H1 (cell line): ENCODE data around the gene CFAP74. TPM values are rescaled to one million over a fixed set of nuclear protein-coding genes. Genes with fewer than 3 reads are reported as not detected.

Experiments
- CTCF ChIA-PET: fragments of 300-600 bp; sonication (Branson Sonifier 250); formaldehyde crosslinking; loops from one replicate; lab custom pipeline; 2021; ENCODE audit not compliant: partially characterized antibody; lab: Charles Lee
- POLR2A ChIA-PET: fragments of 300-600 bp; sonication (Branson Sonifier 250); formaldehyde crosslinking; loops from one replicate; lab custom pipeline; 2021; ENCODE audit warnings: inconsistent platforms; ENCODE audit not compliant: partially characterized antibody; lab: Charles Lee
- DNase-seq, 2 experiments: peaks; one replicate each; pipeline versions ENCODE4 v3.0.0 to v3.0.0-alpha.2; 2010 to 2022; ENCODE audit warnings: low spot score in 2 of 2, low read depth in 1 of 2, mixed read lengths in 1 of 2
- FAIRE-seq: peaks from 2 replicates; lab custom pipeline; 2011; peaks lifted over from hg19 to GRCh38; lab: Jason Lieb, UNC
- H2AFZ ChIP-seq: 2 replicates; pipeline ENCODE4 v1.8.1; 2012; ENCODE audit warnings: low read length, inconsistent platforms
- H2AK5ac ChIP-seq: 2 replicates; pipeline ENCODE4 v1.6.1; 2013; ENCODE audit warnings: low read depth, low read length
- H2BK120ac ChIP-seq: replicated peaks from 2 replicates; pipeline ENCODE3; 2013; ENCODE audit warnings: low read depth, low read length, inconsistent platforms
- H2BK12ac ChIP-seq: 2 replicates; pipeline ENCODE4 v1.6.1; 2013; ENCODE audit warnings: low read depth, low read length
- H2BK15ac ChIP-seq: 2 replicates; pipeline ENCODE4 v1.6.1; 2013; ENCODE audit warnings: low read length
- H2BK20ac ChIP-seq: 2 replicates; pipeline ENCODE4 v1.6.1; 2013; ENCODE audit warnings: low read length
- H2BK5ac ChIP-seq: 2 replicates; pipeline ENCODE4 v1.6.1; 2013; ENCODE audit warnings: low read depth, low read length
- H3K14ac ChIP-seq: 2 replicates; pipeline ENCODE4 v1.6.1; 2013; ENCODE audit warnings: inconsistent platforms; ENCODE audit not compliant: insufficient read length
- H3K18ac ChIP-seq: 2 replicates; pipeline ENCODE4 v1.6.1; 2013; ENCODE audit warnings: low read length; ENCODE audit errors: extremely low read depth
- H3K23ac ChIP-seq: 2 replicates; pipeline ENCODE4 v1.6.1; 2013; ENCODE audit warnings: inconsistent platforms; ENCODE audit not compliant: insufficient read length
- H3K23me2 ChIP-seq: 2 replicates; pipeline ENCODE4 v1.6.1; 2013; ENCODE audit warnings: low read depth, low read length
- H3K27ac ChIP-seq: 2 replicates; pipeline ENCODE4 v1.6.1; 2011; ENCODE audit warnings: low read depth, low read length, inconsistent platforms
- H3K27me3 ChIP-seq, 4 experiments: replicated peaks in 1 of 4; 1 replicate in 1 of 4; 2 replicates in 3 of 4; pipeline versions ENCODE4 v1.6.1 to v1.8.1; 2011 to 2013; ENCODE audit warnings: low read length in 3 of 4, mild to moderate bottlenecking in 3 of 4, inconsistent platforms in 2 of 4, mixed read lengths in 2 of 4, moderate library complexity in 1 of 4; ENCODE audit not compliant: control insufficient read depth in 3 of 4, insufficient read depth in 3 of 4; ENCODE audit errors: extremely low read depth in 1 of 4
- H3K36me3 ChIP-seq, 4 experiments: 2 replicates each; pipeline versions ENCODE4 v1.6.1 to v1.8.1; 2011 to 2013; ENCODE audit warnings: mild to moderate bottlenecking in 4 of 4, low read length in 3 of 4, moderate library complexity in 2 of 4, control low read depth in 1 of 4, inconsistent platforms in 1 of 4; ENCODE audit not compliant: insufficient read depth in 4 of 4, control insufficient read depth in 2 of 4
- H3K4ac ChIP-seq: replicated peaks from 2 replicates; pipeline ENCODE3; 2013; ENCODE audit warnings: low read length, low read depth, mixed read lengths, inconsistent platforms; ENCODE audit not compliant: insufficient read length
- H3K4me1 ChIP-seq, 4 experiments: replicated peaks in 1 of 4; 1 replicate in 1 of 4; 2 replicates in 3 of 4; pipeline versions ENCODE4 v1.6.1 to v1.8.1; 2011 to 2013; ENCODE audit warnings: low read length in 3 of 4, inconsistent platforms in 2 of 4, mixed read lengths in 1 of 4; ENCODE audit not compliant: insufficient read depth in 4 of 4, control insufficient read depth in 3 of 4
- H3K4me2 ChIP-seq, 2 experiments: 2 replicates each; pipeline versions ENCODE4 v1.6.1 to v1.8.1; 2011 to 2013; ENCODE audit warnings: low read depth in 2 of 2, low read length in 2 of 2, control low read depth in 1 of 2, inconsistent platforms in 1 of 2, mild to moderate bottlenecking in 1 of 2; ENCODE audit not compliant: insufficient read depth in 1 of 2
- H3K4me3 ChIP-seq, 4 experiments: fragments of 200-600, 300-600 bp in 1 of 4; sonication (generic), shearing (Covaris generic), sonication (Bioruptor Twin) in 1 of 4; 2 replicates each; pipeline versions ENCODE4 v1.5.1 to v1.8.1; 2011 to 2016; ENCODE audit warnings: low read length in 4 of 4, low read depth in 3 of 4, control low read depth in 2 of 4, inconsistent platforms in 2 of 4, mild to moderate bottlenecking in 2 of 4, mixed read lengths in 1 of 4, moderate library complexity in 1 of 4; ENCODE audit not compliant: insufficient read depth in 2 of 4; ENCODE audit errors: extremely low read depth in 1 of 4
- H3K56ac ChIP-seq: replicated peaks from 2 replicates; pipeline ENCODE3; 2013; ENCODE audit warnings: low read depth, mild to moderate bottlenecking, mixed read lengths, low read length, inconsistent platforms; ENCODE audit not compliant: insufficient read length
- H3K79me1 ChIP-seq: 2 replicates; pipeline ENCODE4 v1.6.1; 2013; ENCODE audit warnings: low read depth, low read length, control low read depth
- H3K79me2 ChIP-seq, 2 experiments: 2 replicates each; pipeline versions ENCODE4 v1.6.1 to v1.8.1; 2012 to 2013; ENCODE audit warnings: low read length in 2 of 2, mild to moderate bottlenecking in 2 of 2, inconsistent platforms in 1 of 2; ENCODE audit not compliant: insufficient read depth in 2 of 2, control insufficient read depth in 1 of 2
- H3K9ac ChIP-seq, 4 experiments: replicated peaks in 1 of 4; 1 replicate in 1 of 4; 2 replicates in 3 of 4; pipeline versions ENCODE4 v1.6.1 to v1.8.1; 2011 to 2013; ENCODE audit warnings: low read depth in 3 of 4, low read length in 3 of 4, control low read depth in 2 of 4, mild to moderate bottlenecking in 2 of 4, moderate library complexity in 2 of 4, inconsistent platforms in 1 of 4; ENCODE audit errors: extremely low read depth in 1 of 4
- H3K9me3 ChIP-seq, 2 experiments: 2 replicates each; pipeline versions ENCODE4 v1.6.1 to v1.8.1; 2012 to 2013; ENCODE audit warnings: mild to moderate bottlenecking in 2 of 2, moderate library complexity in 2 of 2, control low read depth in 1 of 2, inconsistent platforms in 1 of 2, low read depth in 1 of 2, low read length in 1 of 2, mixed read lengths in 1 of 2; ENCODE audit not compliant: insufficient read depth in 2 of 2
- H4K20me1 ChIP-seq, 2 experiments: replicated peaks in 1 of 2; 2 replicates each; pipeline versions ENCODE3 to v1.8.1; 2011 to 2013; ENCODE audit warnings: inconsistent platforms in 2 of 2, low read length in 2 of 2, mild to moderate bottlenecking in 1 of 2; ENCODE audit not compliant: insufficient read depth in 2 of 2, control insufficient read depth in 1 of 2
- H4K5ac ChIP-seq: 2 replicates; pipeline ENCODE4 v1.6.1; 2013; ENCODE audit warnings: low read length, low read depth, mixed read lengths, inconsistent platforms; ENCODE audit not compliant: insufficient read length
- H4K8ac ChIP-seq: 2 replicates; pipeline ENCODE4 v1.8.0; 2013; ENCODE audit warnings: mild to moderate bottlenecking, moderate library complexity, low read length, inconsistent platforms; ENCODE audit not compliant: insufficient read depth; ENCODE audit errors: extremely low read depth
- H4K91ac ChIP-seq: replicated peaks from 2 replicates; pipeline ENCODE3; 2013; ENCODE audit warnings: low read length, mixed read lengths, inconsistent platforms; ENCODE audit not compliant: insufficient read length
- BRCA1 ChIP-seq: IDR thresholded peaks from 2 replicates; pipeline ENCODE4 v1.6.1; 2012; ENCODE audit warnings: low read depth, low read length, improper control_type of control experiment
- CHD2 ChIP-seq: IDR thresholded peaks from 2 replicates; pipeline ENCODE4 v1.6.1; 2012; ENCODE audit warnings: low read length, improper control_type of control experiment
- CTBP2 ChIP-seq: IDR thresholded peaks from 2 replicates; pipeline ENCODE4 v1.7.0; 2011; ENCODE audit warnings: borderline replicate concordance, mild to moderate bottlenecking, moderate library complexity, mixed read lengths, low read length; ENCODE audit not compliant: insufficient read depth, insufficient read length
- EP300 ChIP-seq, 2 experiments: IDR thresholded peaks; 1 replicate in 1 of 2; 2 replicates in 1 of 2; pipeline ENCODE4 v1.6.1; 2011 to 2012; ENCODE audit warnings: low read depth in 2 of 2, low read length in 2 of 2, mild to moderate bottlenecking in 2 of 2, borderline replicate concordance in 1 of 2, inconsistent platforms in 1 of 2, moderate library complexity in 1 of 2
- FOSL1 ChIP-seq: IDR thresholded peaks from 2 replicates; pipeline ENCODE4 v1.6.1; 2011; ENCODE audit warnings: mild to moderate bottlenecking, low read depth, low read length, moderate library complexity; ENCODE audit not compliant: insufficient read depth
- HDAC6 ChIP-seq: IDR thresholded peaks from one replicate; pipeline ENCODE4 v1.7.1; 2012; ENCODE audit warnings: low read depth, mild to moderate bottlenecking, inconsistent platforms, low read length, moderate library complexity
- MAFK ChIP-seq: IDR thresholded peaks from 2 replicates; pipeline ENCODE4 v1.6.1; 2012; ENCODE audit warnings: low read depth, mild to moderate bottlenecking, improper control_type of control experiment, low read length
- NRF1 ChIP-seq: IDR thresholded peaks from 2 replicates; pipeline ENCODE4 v1.6.1; 2011; ENCODE audit warnings: mild to moderate bottlenecking, low read depth, low read length, improper control_type of control experiment
- SIRT6 ChIP-seq: IDR thresholded peaks from one replicate; pipeline ENCODE4 v1.7.1; 2012; ENCODE audit warnings: low read length, inconsistent platforms
- WGBS, 2 experiments: shearing (Covaris generic) in 1 of 2; methylation state at CpG; one replicate each; pipeline versions ENCODE4 v1.1.6 to v1.1.7; 2013 to 2015; ENCODE audit warnings: low lambda C conversion rate in 2 of 2, mixed read lengths in 2 of 2, inconsistent platforms in 1 of 2, low coverage in 1 of 2, missing lambda C conversion rate in 1 of 2; ENCODE audit not compliant: insufficient replicate concordance in 2 of 2, insufficient coverage in 1 of 2, insufficient read length in 1 of 2; ENCODE audit errors: extremely low coverage in 1 of 2, missing lambda C conversion rate in 1 of 2; 5-methylcytosine and 5-hydroxymethylcytosine counted together
- polyA plus RNA-seq, 7 experiments: library from polyadenylated mRNA; depleted of rRNA in 3 of 7; stranded (reverse) in 5 of 7; unstranded in 2 of 7; fragments of >200 nt in 5 of 7; fragments of 200-250 nt in 2 of 7; gene quantifications; 1 replicate in 5 of 7; 2 replicates in 1 of 7; 4 replicates in 1 of 7; pipeline versions ENCODE4 v1.2.1 to v1.2.3, GENCODE V29; 2011 to 2013; ENCODE audit warnings: missing spikeins in 2 of 7, mixed read lengths in 2 of 7
- total RNA-seq: library from RNA; stranded (reverse); fragmentation: NEBNext Ultra II Directional; extraction: Animal tissue kit (Norgen Biotek cat#: 25700); gene quantifications from 2 replicates; pipeline ENCODE4 v1.2.1, GENCODE V29; 2021
- TF ChIP-seq, protein P1 (sequence below): IDR thresholded peaks from 2 replicates; pipeline ENCODE4 v1.6.1; 2011; ENCODE audit warnings: low read depth, mild to moderate bottlenecking, low read length; ENCODE audit not compliant: insufficient read depth

The CFAP74 gene
- total and polyA plus RNA-seq, 2 of the 8 experiments (the other 6 are each of a cell fraction or from before 2014, with no cell fraction given), result 0.09 to 0.20 TPM

- H4K5ac ChIP-seq, result no peak overlapping the region
- no peak overlapping the region for H3K27ac ChIP-seq
- WGBS, 2 experiments, result 21% methylated on average over 22 of the region's 23 CpGs; no CpG with 5 or more reads in 1 of the 2 experiments
- DNase-seq, result peak; percentile 80 to 97
- H3K4me2 ChIP-seq, result peak overlapping the region; percentile 0 to 67; a peak in 3 of 4 replicates
- H3K56ac ChIP-seq, result no peak overlapping the region
- H2BK12ac ChIP-seq, result peak overlapping the region; percentile 31; the same call in 1 of the 2 replicates
- no peak overlapping the region for H3K9ac ChIP-seq
- H3K4ac ChIP-seq, result no peak overlapping the region
- peak overlapping the region in 2 of 4 experiments; percentile 13 to 52; a peak in 3 of 8 replicates for H3K4me3 ChIP-seq
- peaks cover 0 to 3% of the 10 kb centered on the region in 2 experiments; a peak in 1 of 4 replicates for H3K9me3 ChIP-seq
- no peaks in the 10 kb centered on the region; the same call in 1 of the 2 replicates for H3K23me2 ChIP-seq
- H2AK5ac ChIP-seq, result no peak overlapping the region
- peak; percentile 32 for FAIRE-seq
- no peaks in the 10 kb centered on the region for H3K79me1 ChIP-seq
- peaks cover 0 to 12% (median 10%) of the 10 kb centered on the region in 4 experiments; a peak in 6 of 7 replicates for H3K4me1 ChIP-seq
- no peak overlapping the region for H2BK5ac ChIP-seq
- H3K36me3 ChIP-seq, result no peaks in the 10 kb centered on the region
- H2BK120ac ChIP-seq, result no peak overlapping the region
- H2BK15ac ChIP-seq, result 0 out of 2 replicates have a peak overlapping the region, but pooled peaks have one; percentile 88
- POLR2A ChIA-PET, result interaction anchor here (1.0 to 1.6 kb wide), 3 partner anchors 59 to 85 kb away, joined by 3 to 4 read pairs (median 4); partner anchors contain the start of gene GABRD
- H3K18ac ChIP-seq, result peak overlapping the region; percentile 81; the same call in 1 of the 2 replicates
- no peaks in the 10 kb centered on the region; a peak in 1 of 7 replicates for H3K27me3 ChIP-seq
- H3K14ac ChIP-seq, result no peak overlapping the region
- no peaks in the 10 kb centered on the region for H4K20me1 ChIP-seq
- no peak overlapping the region for H4K8ac ChIP-seq
- H3K23ac ChIP-seq, result no peak overlapping the region
- peak overlapping the region; percentile 87; the same call in 1 of the 2 replicates for H2AFZ ChIP-seq
- no peak overlapping the region for H2BK20ac ChIP-seq
- CTCF ChIA-PET, result interaction anchor here (0.6 to 15.6 kb wide), 47 partner anchors 8 to 275 kb away, joined by 3 to 249 read pairs (median 4); partner anchors contain the start of gene GABRD
- no peak overlapping the region for H4K91ac ChIP-seq
- H3K79me2 ChIP-seq, result no peaks in the 10 kb centered on the region
- no peak for TF ChIP-seq BRCA1
- TF ChIP-seq SIRT6, result no peak
- no peak for TF ChIP-seq CTBP2
- no peak; a peak in 1 of 3 replicates for TF ChIP-seq EP300 (IDR thresholded peaks at IDR 0.05; ENCODE audit: borderline replicate concordance in 1 of 2, low read depth in 2 of 2, low read length in 2 of 2)
- TF ChIP-seq NRF1, result no peak
- TF ChIP-seq, protein P1, sequence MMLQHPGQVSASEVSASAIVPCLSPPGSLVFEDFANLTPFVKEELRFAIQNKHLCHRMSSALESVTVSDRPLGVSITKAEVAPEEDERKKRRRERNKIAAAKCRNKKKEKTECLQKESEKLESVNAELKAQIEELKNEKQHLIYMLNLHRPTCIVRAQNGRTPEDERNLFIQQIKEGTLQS, result no peak
- no peak for TF ChIP-seq HDAC6
- no peak for TF ChIP-seq FOSL1
- no peak for TF ChIP-seq CHD2
- TF ChIP-seq MAFK, result no peak
These were observed 43.6 kb downstream of the CFAP74 start for GRCh38 chr1:1959840-1960479.
